HEK293 (cell line): ENCODE results near the gene TRAF1.
A peak's percentile ranks its signal among the peaks of the same experiment; 100 is the strongest.

ENCODE experiments used
- CTCF ChIA-PET: fragments of 350-600 bp; formaldehyde crosslinking; extraction: SDS; loops from one replicate; lab custom pipeline; 2021; ENCODE audit warnings: antibody characterized with exemption; lab: Yijun Ruan, JAX
- POLR2A ChIA-PET: fragments of 300-600 bp; formaldehyde crosslinking; extraction: SDS; loops from one replicate; lab custom pipeline; 2020; ENCODE audit warnings: antibody characterized with exemption, inconsistent platforms; lab: Yijun Ruan, JAX
- H3K27ac ChIP-seq: fragments of 200-500 bp; sonication (Bioruptor generic); 2 replicates; pipeline ENCODE4 v1.5.1; 2014; ENCODE audit warnings: low read depth, low read length, control low read depth, inconsistent platforms; ENCODE audit errors: extremely low read depth
- H3K36me3 ChIP-seq, 2 experiments: fragments of 200-500 bp in 1 of 2; sonication (Bioruptor generic) in 1 of 2; 1 replicate in 1 of 2; 2 replicates in 1 of 2; pipeline ENCODE4 v1.5.1; 2014 to 2017; ENCODE audit warnings: inconsistent platforms in 2 of 2, low read length in 2 of 2; ENCODE audit not compliant: control insufficient read depth in 2 of 2, insufficient read depth in 1 of 2
- H3K4me1 ChIP-seq: fragments of 200-500 bp; sonication (Bioruptor generic); 2 replicates; pipeline ENCODE4 v1.5.1; 2014; ENCODE audit warnings: mild to moderate bottlenecking, low read length, inconsistent platforms; ENCODE audit not compliant: control insufficient read depth, insufficient read depth
- H3K4me3 ChIP-seq: 2 replicates; pipeline ENCODE4 v1.5.1; 2011; ENCODE audit warnings: low read depth, mild to moderate bottlenecking, control low read depth, low read length, moderate library complexity
- H3K9me3 ChIP-seq: fragments of 200-500 bp; sonication (Bioruptor generic); 2 replicates; pipeline ENCODE4 v1.5.1; 2014; ENCODE audit warnings: low read depth, low read length, inconsistent platforms; ENCODE audit not compliant: control insufficient read depth, insufficient read depth
- BCL11B ChIP-seq: fragments of 450-650 bp; formaldehyde crosslinking; IDR thresholded peaks from 2 replicates; pipeline ENCODE4 v1.5.1; 2016; ENCODE audit warnings: low read depth, missing biosample characterization, missing genetic modification characterization
- GLIS1 ChIP-seq: fragments of 450-650 bp; formaldehyde crosslinking; IDR thresholded peaks from 2 replicates; pipeline ENCODE4 v1.5.1; 2016; ENCODE audit warnings: missing biosample characterization, missing genetic modification characterization
- HOXD13 ChIP-seq: sonication (generic); formaldehyde crosslinking; IDR thresholded peaks from 2 replicates; pipeline ENCODE4 v1.8.0; 2022; ENCODE audit warnings: missing genetic modification reagents, borderline replicate concordance
- MYNN ChIP-seq: fragments of 450-650 bp; formaldehyde crosslinking; IDR thresholded peaks from 2 replicates; pipeline ENCODE4 v1.5.1; 2016; ENCODE audit warnings: missing biosample characterization, missing genetic modification characterization, borderline replicate concordance
- OVOL3 ChIP-seq: fragments of 450-650 bp; formaldehyde crosslinking; IDR thresholded peaks from 2 replicates; pipeline ENCODE4 v1.5.1; 2016; ENCODE audit warnings: missing biosample characterization, missing genetic modification characterization
- SALL2 ChIP-seq: fragments of 450-650 bp; formaldehyde crosslinking; IDR thresholded peaks from 2 replicates; pipeline ENCODE4 v1.5.0; 2017; ENCODE audit warnings: missing biosample characterization, mild to moderate bottlenecking, missing genetic modification characterization, borderline replicate concordance
- SP2 ChIP-seq: fragments of 450-650 bp; formaldehyde crosslinking; IDR thresholded peaks from 2 replicates; pipeline ENCODE4 v1.5.1; 2016; ENCODE audit warnings: missing biosample characterization, missing genetic modification characterization
- WT1 ChIP-seq: fragments of 450-650 bp; formaldehyde crosslinking; IDR thresholded peaks from 2 replicates; pipeline ENCODE4 v1.5.1; 2016; ENCODE audit warnings: missing biosample characterization, missing genetic modification characterization
- ZBTB7A ChIP-seq: fragments of 450-650 bp; formaldehyde crosslinking; IDR thresholded peaks from 2 replicates; pipeline ENCODE4 v1.5.1; 2016; ENCODE audit warnings: low read depth, missing biosample characterization, missing genetic modification characterization
- ZEB2 ChIP-seq: fragments of 450-650 bp; formaldehyde crosslinking; IDR thresholded peaks from 2 replicates; pipeline ENCODE4 v1.5.1; 2016; ENCODE audit warnings: missing biosample characterization, missing genetic modification characterization
- ZFP3 ChIP-seq: fragments of 450-650 bp; formaldehyde crosslinking; IDR thresholded peaks from 2 replicates; pipeline ENCODE4 v1.5.1; 2016; ENCODE audit warnings: low read depth, missing biosample characterization, missing genetic modification characterization
- ZIC2 ChIP-seq: fragments of 450-650 bp; formaldehyde crosslinking; IDR thresholded peaks from 2 replicates; pipeline ENCODE4 v1.5.1; 2016; ENCODE audit warnings: missing biosample characterization, missing genetic modification characterization
- ZNF114 ChIP-seq: fragments of 450-650 bp; formaldehyde crosslinking; IDR thresholded peaks from 2 replicates; pipeline ENCODE4 v1.5.0; 2017; ENCODE audit warnings: missing biosample characterization, missing genetic modification characterization
- ZNF175 ChIP-seq: fragments of 450-650 bp; formaldehyde crosslinking; IDR thresholded peaks from 2 replicates; pipeline ENCODE4 v1.5.1; 2016; ENCODE audit warnings: missing biosample characterization, missing genetic modification characterization
- ZNF292 ChIP-seq: fragments of 450-650 bp; formaldehyde crosslinking; IDR thresholded peaks from 2 replicates; pipeline ENCODE4 v1.5.1; 2016; ENCODE audit warnings: low read depth, missing biosample characterization, missing genetic modification characterization, borderline replicate concordance
- ZNF335 ChIP-seq: fragments of 450-650 bp; formaldehyde crosslinking; conservative IDR thresholded peaks from 2 replicates; pipeline ENCODE4 v1.5.1; 2016; ENCODE audit warnings: missing biosample characterization, missing genetic modification characterization
- ZNF514 ChIP-seq: fragments of 450-650 bp; formaldehyde crosslinking; IDR thresholded peaks from 2 replicates; pipeline ENCODE4 v1.5.1; 2016; ENCODE audit warnings: missing biosample characterization, missing genetic modification characterization
- ZNF555 ChIP-seq: fragments of 450-650 bp; formaldehyde crosslinking; conservative IDR thresholded peaks from 2 replicates; pipeline ENCODE4 v1.5.1; 2017; ENCODE audit warnings: missing biosample characterization, mild to moderate bottlenecking, missing genetic modification characterization, inconsistent platforms
- ZNF561 ChIP-seq: fragments of 450-650 bp; IDR thresholded peaks from 2 replicates; pipeline ENCODE4 v1.5.1; 2018; ENCODE audit warnings: missing biosample characterization, missing genetic modification characterization, borderline replicate concordance
- ZNF610 ChIP-seq: fragments of 450-650 bp; formaldehyde crosslinking; IDR thresholded peaks from 2 replicates; pipeline ENCODE4 v1.5.1; 2016; ENCODE audit warnings: missing biosample characterization, missing genetic modification characterization, borderline replicate concordance
- ZNF664 ChIP-seq: fragments of 450-650 bp; formaldehyde crosslinking; IDR thresholded peaks from 2 replicates; pipeline ENCODE4 v1.5.1; 2016; ENCODE audit warnings: missing biosample characterization, missing genetic modification characterization
- TF ChIP-seq, protein P1 (sequence below): fragments of 450-650 bp; formaldehyde crosslinking; IDR thresholded peaks from 2 replicates; pipeline ENCODE4 v1.5.1; 2016; ENCODE audit warnings: missing biosample characterization, missing genetic modification characterization
- TF ChIP-seq, protein P2 (sequence below): fragments of 450-650 bp; formaldehyde crosslinking; IDR thresholded peaks from 2 replicates; pipeline ENCODE4 v1.5.1; 2016; ENCODE audit warnings: missing biosample characterization, missing genetic modification characterization, borderline replicate concordance
- TF ChIP-seq, protein P3 (sequence below): fragments of 450-650 bp; formaldehyde crosslinking; optimal IDR thresholded peaks from 2 replicates; pipeline ENCODE3; 2016; ENCODE audit warnings: missing biosample characterization, mild to moderate bottlenecking, missing genetic modification characterization
- TF ChIP-seq, protein P4 (sequence below): fragments of 450-650 bp; formaldehyde crosslinking; IDR thresholded peaks from 2 replicates; pipeline ENCODE4 v1.5.1; 2016; ENCODE audit warnings: missing biosample characterization, missing genetic modification characterization

Gene TRAF1

DNA sequence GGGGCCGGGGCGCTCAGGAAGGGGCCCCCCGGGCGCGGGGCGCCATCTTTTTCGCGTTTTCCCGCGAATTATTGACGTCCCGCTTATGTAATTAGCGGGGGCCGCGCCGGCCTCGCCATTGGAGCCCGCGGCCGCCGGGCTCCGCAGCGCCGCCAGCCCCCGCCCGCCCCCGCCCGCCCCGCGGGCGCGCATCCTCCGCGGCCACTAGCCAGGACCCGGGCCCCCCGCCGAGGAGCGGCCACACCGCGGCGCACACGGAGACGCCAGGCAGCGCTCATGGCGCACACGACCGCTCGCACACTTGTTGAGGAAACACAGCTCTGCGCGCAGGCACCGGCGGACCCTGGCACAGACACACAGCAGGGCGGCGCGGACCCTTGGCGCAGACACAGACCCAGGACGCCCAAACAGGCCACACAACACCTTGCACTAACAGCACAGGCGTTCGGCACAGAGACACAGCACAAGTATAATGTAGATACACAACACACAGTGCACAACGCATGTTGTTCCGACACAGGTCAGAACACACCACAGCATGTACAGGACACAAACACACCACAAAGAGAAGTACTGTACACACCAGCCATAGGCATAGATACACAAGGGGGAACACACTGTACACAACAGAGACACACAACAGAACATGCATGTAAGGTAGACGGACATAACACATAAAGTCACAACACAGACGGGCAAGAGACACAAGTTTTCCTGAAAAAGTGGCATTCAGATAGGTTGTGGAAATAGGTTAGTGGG lies 49.1 kb downstream of the TRAF1 start (continued):
- TF ChIP-seq, protein P1, sequence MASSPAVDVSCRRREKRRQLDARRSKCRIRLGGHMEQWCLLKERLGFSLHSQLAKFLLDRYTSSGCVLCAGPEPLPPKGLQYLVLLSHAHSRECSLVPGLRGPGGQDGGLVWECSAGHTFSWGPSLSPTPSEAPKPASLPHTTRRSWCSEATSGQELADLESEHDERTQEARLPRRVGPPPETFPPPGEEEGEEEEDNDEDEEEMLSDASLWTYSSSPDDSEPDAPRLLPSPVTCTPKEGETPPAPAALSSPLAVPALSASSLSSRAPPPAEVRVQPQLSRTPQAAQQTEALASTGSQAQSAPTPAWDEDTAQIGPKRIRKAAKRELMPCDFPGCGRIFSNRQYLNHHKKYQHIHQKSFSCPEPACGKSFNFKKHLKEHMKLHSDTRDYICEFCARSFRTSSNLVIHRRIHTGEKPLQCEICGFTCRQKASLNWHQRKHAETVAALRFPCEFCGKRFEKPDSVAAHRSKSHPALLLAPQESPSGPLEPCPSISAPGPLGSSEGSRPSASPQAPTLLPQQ = peak; percentile 14; the same call in 1 of the 2 replicates
- TF ChIP-seq HOXD13 (CRISPR knock-in tag) = no peak
- TF ChIP-seq, protein P2, sequence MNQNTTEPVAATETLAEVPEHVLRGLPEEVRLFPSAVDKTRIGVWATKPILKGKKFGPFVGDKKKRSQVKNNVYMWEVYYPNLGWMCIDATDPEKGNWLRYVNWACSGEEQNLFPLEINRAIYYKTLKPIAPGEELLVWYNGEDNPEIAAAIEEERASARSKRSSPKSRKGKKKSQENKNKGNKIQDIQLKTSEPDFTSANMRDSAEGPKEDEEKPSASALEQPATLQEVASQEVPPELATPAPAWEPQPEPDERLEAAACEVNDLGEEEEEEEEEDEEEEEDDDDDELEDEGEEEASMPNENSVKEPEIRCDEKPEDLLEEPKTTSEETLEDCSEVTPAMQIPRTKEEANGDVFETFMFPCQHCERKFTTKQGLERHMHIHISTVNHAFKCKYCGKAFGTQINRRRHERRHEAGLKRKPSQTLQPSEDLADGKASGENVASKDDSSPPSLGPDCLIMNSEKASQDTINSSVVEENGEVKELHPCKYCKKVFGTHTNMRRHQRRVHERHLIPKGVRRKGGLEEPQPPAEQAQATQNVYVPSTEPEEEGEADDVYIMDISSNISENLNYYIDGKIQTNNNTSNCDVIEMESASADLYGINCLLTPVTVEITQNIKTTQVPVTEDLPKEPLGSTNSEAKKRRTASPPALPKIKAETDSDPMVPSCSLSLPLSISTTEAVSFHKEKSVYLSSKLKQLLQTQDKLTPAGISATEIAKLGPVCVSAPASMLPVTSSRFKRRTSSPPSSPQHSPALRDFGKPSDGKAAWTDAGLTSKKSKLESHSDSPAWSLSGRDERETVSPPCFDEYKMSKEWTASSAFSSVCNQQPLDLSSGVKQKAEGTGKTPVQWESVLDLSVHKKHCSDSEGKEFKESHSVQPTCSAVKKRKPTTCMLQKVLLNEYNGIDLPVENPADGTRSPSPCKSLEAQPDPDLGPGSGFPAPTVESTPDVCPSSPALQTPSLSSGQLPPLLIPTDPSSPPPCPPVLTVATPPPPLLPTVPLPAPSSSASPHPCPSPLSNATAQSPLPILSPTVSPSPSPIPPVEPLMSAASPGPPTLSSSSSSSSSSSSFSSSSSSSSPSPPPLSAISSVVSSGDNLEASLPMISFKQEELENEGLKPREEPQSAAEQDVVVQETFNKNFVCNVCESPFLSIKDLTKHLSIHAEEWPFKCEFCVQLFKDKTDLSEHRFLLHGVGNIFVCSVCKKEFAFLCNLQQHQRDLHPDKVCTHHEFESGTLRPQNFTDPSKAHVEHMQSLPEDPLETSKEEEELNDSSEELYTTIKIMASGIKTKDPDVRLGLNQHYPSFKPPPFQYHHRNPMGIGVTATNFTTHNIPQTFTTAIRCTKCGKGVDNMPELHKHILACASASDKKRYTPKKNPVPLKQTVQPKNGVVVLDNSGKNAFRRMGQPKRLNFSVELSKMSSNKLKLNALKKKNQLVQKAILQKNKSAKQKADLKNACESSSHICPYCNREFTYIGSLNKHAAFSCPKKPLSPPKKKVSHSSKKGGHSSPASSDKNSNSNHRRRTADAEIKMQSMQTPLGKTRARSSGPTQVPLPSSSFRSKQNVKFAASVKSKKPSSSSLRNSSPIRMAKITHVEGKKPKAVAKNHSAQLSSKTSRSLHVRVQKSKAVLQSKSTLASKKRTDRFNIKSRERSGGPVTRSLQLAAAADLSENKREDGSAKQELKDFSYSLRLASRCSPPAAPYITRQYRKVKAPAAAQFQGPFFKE (tag by site-specific recombination) = peak; percentile 37; the same call in 1 of the 2 replicates
- peak; percentile 94 for TF ChIP-seq ZNF335 (tag by site-specific recombination)
- 0 out of 2 replicates have a peak, but pooled peaks have one; percentile 30 for TF ChIP-seq ZEB2 (tag by site-specific recombination)

DNA sequence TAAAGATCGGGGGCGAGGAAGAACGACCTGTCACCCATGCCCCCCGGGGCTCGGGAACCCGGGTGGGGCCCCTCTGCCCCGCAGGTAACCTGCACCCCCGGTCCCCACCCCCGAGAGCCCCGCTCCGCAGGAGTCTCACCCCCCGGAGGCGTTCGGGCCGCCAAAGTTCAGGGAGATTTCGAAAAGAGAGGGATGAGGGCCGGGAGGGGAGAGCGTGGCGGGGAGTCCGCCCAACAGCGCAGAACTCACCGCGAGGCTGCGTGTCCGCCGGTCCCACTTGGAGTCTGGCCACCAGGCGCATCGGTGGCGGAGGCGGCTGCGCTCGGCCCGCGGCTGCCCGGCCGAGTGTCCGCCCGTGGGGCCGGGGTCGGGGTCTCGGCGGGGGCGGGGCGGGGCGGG lies 49.8 kb downstream of the TRAF1 start, which contains the start of gene PHF19:
TSS of gene PHF19 (minus strand) at position 347 of the 399 bp plus-strand sequence. CDS start 2,447 bp downstream, outside the sequence.
- Histone ChIP-seq H3K4me3 (peak within 1 kb of the TSS; percentile 72), H3K9me3 (no peaks in the 10 kb centered on the region), H3K36me3 (peaks cover 0 to 29% of the 10 kb centered on the region in 2 experiments; a peak in 2 of 3 replicates), H3K4me1 (no peaks in the 10 kb centered on the region), H3K27ac (peak within 1 kb of the TSS; percentile 71)
- ChIA-PET CTCF (no interaction called here), POLR2A (interaction anchor here (0.6 to 1.0 kb wide), 3 partner anchors 9 to 83 kb away, joined by 3 to 5 read pairs (median 3); partner anchors contain the start of gene FBXW2)
- TF ChIP-seq, protein P3, sequence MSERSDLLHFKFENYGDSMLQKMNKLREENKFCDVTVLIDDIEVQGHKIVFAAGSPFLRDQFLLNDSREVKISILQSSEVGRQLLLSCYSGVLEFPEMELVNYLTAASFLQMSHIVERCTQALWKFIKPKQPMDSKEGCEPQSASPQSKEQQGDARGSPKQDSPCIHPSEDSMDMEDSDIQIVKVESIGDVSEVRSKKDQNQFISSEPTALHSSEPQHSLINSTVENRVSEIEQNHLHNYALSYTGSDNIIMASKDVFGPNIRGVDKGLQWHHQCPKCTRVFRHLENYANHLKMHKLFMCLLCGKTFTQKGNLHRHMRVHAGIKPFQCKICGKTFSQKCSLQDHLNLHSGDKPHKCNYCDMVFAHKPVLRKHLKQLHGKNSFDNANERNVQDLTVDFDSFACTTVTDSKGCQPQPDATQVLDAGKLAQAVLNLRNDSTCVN (tag by site-specific recombination) = peak; percentile 15
- TF ChIP-seq ZNF610 (tag by site-specific recombination) (no peak), GLIS1 (tag by site-specific recombination) (peak; percentile 75), ZNF664 (no peak), ZBTB7A (tag by site-specific recombination) (no peak), OVOL3 (tag by site-specific recombination) (no peak), ZNF175 (no peak), ZIC2 (tag by site-specific recombination) (peak; percentile 62), MYNN (tag by site-specific recombination) (no peak), ZNF292 (no peak), BCL11B (tag by site-specific recombination) (no peak), ZNF561 (no peak), SALL2 (tag by site-specific recombination) (no peak), ZNF514 (no peak), ZNF555 (tag by site-specific recombination) (no peak), SP2 (tag by site-specific recombination) (no peak), ZNF114 (tag by site-specific recombination) (no peak), WT1 (tag by site-specific recombination) (no peak), ZFP3 (tag by site-specific recombination) (no peak)
- TF ChIP-seq, protein P1 = no peak
- TF ChIP-seq, protein P4, sequence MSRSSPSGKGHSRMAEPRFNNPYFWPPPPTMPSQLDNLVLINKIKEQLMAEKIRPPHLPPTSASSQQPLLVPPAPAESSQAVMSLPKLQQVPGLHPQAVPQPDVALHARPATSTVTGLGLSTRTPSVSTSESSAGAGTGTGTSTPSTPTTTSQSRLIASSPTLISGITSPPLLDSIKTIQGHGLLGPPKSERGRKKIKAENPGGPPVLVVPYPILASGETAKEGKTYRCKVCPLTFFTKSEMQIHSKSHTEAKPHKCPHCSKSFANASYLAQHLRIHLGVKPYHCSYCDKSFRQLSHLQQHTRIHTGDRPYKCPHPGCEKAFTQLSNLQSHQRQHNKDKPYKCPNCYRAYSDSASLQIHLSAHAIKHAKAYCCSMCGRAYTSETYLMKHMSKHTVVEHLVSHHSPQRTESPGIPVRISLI (tag by site-specific recombination) = no peak
